Measurements from ENCODE around the gene RFX5.
"Not testable (repeated sequence)": the region's sequence is repeated elsewhere in the genome, so short reads cannot be mapped to it uniquely, and the experiment has no call there.

DNA sequence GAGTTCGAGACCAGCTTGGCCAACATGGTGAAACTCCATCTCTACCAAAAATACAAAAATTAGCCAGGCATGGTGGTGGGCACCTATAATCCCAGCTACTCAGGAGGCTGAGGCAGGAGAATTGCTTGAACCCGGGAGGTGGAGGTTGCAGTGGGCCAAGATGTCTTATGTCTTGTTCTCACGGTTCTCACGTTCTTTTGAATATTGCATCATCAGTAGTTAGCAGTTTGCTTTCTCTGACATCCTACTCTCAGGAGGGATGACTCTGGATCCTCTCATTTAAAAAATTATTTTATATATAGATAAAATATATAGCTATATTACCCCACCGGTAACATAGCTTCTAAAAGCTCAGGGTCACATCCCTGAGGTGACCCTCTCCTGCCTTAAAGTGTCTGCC is 49.2 kb upstream of the RFX5 start:
- TF ChIP-seq, protein P1, sequence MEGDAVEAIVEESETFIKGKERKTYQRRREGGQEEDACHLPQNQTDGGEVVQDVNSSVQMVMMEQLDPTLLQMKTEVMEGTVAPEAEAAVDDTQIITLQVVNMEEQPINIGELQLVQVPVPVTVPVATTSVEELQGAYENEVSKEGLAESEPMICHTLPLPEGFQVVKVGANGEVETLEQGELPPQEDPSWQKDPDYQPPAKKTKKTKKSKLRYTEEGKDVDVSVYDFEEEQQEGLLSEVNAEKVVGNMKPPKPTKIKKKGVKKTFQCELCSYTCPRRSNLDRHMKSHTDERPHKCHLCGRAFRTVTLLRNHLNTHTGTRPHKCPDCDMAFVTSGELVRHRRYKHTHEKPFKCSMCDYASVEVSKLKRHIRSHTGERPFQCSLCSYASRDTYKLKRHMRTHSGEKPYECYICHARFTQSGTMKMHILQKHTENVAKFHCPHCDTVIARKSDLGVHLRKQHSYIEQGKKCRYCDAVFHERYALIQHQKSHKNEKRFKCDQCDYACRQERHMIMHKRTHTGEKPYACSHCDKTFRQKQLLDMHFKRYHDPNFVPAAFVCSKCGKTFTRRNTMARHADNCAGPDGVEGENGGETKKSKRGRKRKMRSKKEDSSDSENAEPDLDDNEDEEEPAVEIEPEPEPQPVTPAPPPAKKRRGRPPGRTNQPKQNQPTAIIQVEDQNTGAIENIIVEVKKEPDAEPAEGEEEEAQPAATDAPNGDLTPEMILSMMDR (IDR thresholded peaks at IDR 0.05; ENCODE audit: extremely low read depth in 1 of 2, insufficient read depth in 1 of 2, low read depth in 1 of 2, low read length in 2 of 2) = not testable (repeated sequence)
- TF ChIP-seq POLR2AphosphoS5 (IDR thresholded peaks at IDR 0.05; ENCODE audit: insufficient read depth, low read depth, low read length); POLR2A (IDR thresholded peaks at IDR 0.05; ENCODE audit: low read depth, low read length); EZH2 (IDR thresholded peaks at IDR 0.05; ENCODE audit: borderline replicate concordance, low read depth, low read length, severe bottlenecking); JUN (IDR thresholded peaks at IDR 0.05; ENCODE audit: borderline replicate concordance, insufficient read depth, insufficient read length, low read depth); FOS (IDR thresholded peaks at IDR 0.05; ENCODE audit: borderline replicate concordance, insufficient read depth, low read length); MAX (IDR thresholded peaks at IDR 0.05; ENCODE audit: insufficient read depth, insufficient read length); GATA2 (IDR thresholded peaks at IDR 0.05; ENCODE audit: insufficient read depth, insufficient read length, low read depth, low read length); MYC (IDR thresholded peaks at IDR 0.05; ENCODE audit: low read depth, low read length): not testable (repeated sequence)

Measured in endothelial cell of umbilical vein (primary cell).